Measurements from ENCODE around the gene C9orf43.
"Not testable (repeated sequence)": the region's sequence is repeated elsewhere in the genome, so short reads cannot be mapped to it uniquely, and the experiment has no call there.

C9orf43 gene

DNA sequence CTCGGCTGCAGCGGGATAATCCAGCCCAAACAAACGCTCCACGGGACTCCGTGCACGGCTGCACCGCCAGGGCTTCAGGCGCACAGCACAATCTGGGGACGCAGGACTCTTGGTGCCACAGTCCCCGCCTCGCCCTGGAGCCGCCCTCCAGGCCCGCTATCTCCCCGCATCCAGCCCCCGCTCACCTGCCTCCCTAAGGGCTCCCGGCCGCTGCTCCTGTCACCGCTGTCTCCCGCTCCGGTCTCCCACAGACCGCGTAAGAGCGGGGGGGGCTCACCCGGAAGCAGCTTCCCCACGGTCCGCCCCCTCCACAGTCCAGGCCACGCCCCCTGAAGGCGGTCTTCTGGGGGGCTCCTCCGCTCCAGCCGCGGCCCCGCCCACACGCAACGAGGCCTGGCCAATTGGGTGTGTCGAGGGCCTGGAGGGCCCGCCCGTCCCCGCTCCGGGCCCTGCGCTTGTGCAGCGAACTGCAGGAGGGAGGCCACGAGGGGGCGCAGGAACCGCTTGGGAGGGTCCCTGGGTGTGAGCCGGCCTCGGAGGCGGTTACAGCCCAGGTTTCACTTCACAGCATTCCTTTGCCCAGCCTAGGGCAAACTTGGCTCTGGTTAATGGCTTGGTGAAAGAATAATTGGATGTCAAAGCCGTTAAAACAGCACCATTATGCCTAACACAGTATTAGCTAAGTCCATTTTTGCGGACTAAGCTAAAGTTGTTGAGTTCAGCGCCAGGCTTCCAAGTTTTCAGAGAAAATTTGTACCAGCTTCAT is 9.3 kb upstream of the C9orf43 start, which contains the start of gene ALAD:
Gene ALAD (minus strand): TSS at position 258 of the 766 bp plus-strand sequence. CDS start 7,725 bp downstream, outside the sequence.
- Histone ChIP-seq H3K27me3 (ENCODE audit: control insufficient read depth, insufficient read depth, low read length) (no peaks in the 10 kb centered on the region), H3K36me3 (ENCODE audit: insufficient read depth, low read length) (no peaks in the 10 kb centered on the region), H3K4me2 (ENCODE audit: low read length) (peak within 1 kb of the TSS; percentile 94), H3K9me3 (replicated peaks; ENCODE audit: low read length) (no peaks in the 10 kb centered on the region), H3K4me1 (ENCODE audit: control insufficient read depth, insufficient read depth, low read length) (peaks cover 25% of the 10 kb centered on the region), H3K4me3 (ENCODE audit: low read length) (peak within 1 kb of the TSS; percentile 99), H3K9ac (ENCODE audit: low read depth, low read length) (peak within 1 kb of the TSS; percentile 80)

DNA sequence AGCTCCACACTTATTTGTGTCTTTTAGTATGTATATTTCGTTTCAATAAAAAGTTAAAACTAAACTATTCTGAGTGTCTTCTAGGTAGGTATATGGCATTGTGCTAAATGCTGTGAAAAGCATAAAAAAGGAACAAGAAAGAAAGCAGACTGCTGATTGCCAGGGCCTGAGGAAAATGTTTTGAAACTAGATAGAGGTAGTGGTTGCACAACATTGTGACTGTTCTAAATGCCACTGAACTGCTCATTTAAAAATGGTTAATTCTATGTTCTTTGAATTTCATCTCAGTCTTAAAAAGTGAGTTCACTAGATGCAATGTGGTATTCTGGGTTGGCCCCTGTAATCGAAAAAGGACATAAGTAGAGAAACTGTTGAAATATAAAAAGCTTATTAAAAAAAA is 6.9 kb upstream of the C9orf43 start:
- Histone ChIP-seq H3K4me3 (ENCODE audit: low read length) (no peak overlapping the region), H3K4me1 (ENCODE audit: control insufficient read depth, insufficient read depth, low read length) (peaks cover 16% of the 10 kb centered on the region), H3K4me2 (ENCODE audit: low read length) (no peak overlapping the region), H3K9me3 (replicated peaks; ENCODE audit: low read length) (no peaks in the 10 kb centered on the region), H3K36me3 (ENCODE audit: insufficient read depth, low read length) (peaks cover 14% of the 10 kb centered on the region), H3K27me3 (ENCODE audit: control insufficient read depth, insufficient read depth, low read length) (no peaks in the 10 kb centered on the region), H3K9ac (ENCODE audit: low read depth, low read length) (no peak overlapping the region)

DNA sequence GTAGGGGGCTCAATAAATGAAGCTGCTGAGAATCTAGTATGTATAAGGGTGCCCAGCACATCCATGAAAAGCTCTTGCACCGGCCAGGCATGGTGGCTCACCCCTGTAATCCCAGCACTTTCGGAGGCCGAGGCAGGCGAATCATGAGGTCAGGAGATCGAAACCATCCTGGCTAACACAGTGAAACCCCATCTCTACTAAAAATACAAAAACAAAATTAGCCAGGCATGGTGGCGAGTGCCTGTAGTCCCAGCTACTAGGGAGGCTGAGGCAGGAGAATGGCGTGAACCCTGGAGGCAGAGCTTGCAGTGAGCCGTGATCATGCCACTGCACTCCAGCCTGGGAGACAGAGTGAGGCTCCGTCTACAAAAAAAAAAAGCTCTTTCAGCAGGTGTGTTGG is 4.2 kb upstream of the C9orf43 start:
- H3K9ac ChIP-seq (ENCODE audit: low read depth, low read length); H3K4me3 ChIP-seq (ENCODE audit: low read length); H3K9me3 ChIP-seq (replicated peaks; ENCODE audit: low read length); H3K27me3 ChIP-seq (ENCODE audit: control insufficient read depth, insufficient read depth, low read length); H3K4me2 ChIP-seq (ENCODE audit: low read length): not testable (repeated sequence)
- Histone ChIP-seq H3K36me3 (ENCODE audit: insufficient read depth, low read length) (peaks cover 19% of the 10 kb centered on the region), H3K4me1 (ENCODE audit: control insufficient read depth, insufficient read depth, low read length) (peaks cover 11% of the 10 kb centered on the region)

DNA sequence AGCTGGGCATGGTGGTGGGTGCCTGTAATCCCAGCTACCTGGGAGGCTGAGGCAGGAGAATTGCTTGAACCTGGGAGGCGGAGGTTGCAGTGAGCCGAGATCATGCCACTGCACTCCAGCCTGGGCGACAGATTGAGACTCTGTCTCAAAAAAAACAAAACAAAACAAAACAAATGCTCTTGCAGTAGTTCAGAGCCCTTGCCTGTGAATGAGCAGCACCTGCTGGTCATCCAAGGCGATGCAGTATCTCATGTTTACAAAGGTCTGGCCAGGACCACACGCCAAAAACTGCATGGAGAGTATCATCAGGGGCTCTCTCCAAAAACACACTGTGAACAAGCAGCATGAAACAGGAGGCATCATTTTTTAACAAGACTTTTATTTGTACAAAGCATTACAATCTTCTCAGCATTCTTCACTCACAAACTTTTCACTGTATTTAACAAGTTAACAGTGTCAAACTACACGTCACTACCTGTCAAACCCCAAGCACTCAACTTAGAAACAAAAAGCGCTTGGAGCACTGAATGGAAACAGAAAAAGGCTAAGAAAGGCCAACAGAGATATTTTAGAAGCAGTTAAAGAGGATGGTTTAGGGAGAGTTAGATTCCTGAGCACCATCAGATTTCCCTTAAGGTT is 3.6 kb upstream of the C9orf43 start:
- not testable (repeated sequence) for H3K9me3 ChIP-seq (replicated peaks; ENCODE audit: low read length); H3K4me2 ChIP-seq (ENCODE audit: low read length); H3K4me3 ChIP-seq (ENCODE audit: low read length); H3K4me1 ChIP-seq (ENCODE audit: control insufficient read depth, insufficient read depth, low read length); H3K9ac ChIP-seq (ENCODE audit: low read depth, low read length); H3K27me3 ChIP-seq (ENCODE audit: control insufficient read depth, insufficient read depth, low read length)
- peaks cover 19% of the 10 kb centered on the region for H3K36me3 ChIP-seq (ENCODE audit: insufficient read depth, low read length)

DNA sequence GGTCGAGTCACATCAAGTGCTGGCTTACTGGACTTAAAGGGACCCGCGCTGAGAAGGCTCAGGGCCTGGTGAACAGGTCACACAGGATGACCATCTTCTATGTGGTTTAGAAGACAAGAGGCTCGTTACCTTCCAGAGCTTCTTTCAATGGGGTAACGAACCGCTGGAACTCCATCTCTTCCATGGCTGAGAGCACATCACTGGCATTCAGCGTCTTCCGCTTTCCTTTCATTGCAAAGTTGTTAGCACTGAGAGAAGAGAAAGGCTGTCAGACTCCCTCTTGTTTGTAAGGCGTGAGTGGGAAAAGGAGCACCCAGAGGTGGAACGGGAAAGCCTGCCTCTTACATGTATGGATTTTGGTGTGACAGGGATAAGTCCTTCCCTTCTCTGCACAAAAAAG is 1.1 kb upstream of the C9orf43 start:
- Histone ChIP-seq H3K4me3 (ENCODE audit: low read length) (peak overlapping the region; percentile 89), H3K4me1 (ENCODE audit: control insufficient read depth, insufficient read depth, low read length) (peaks cover 5% of the 10 kb centered on the region), H3K9ac (ENCODE audit: low read depth, low read length) (peak overlapping the region; percentile 98), H3K9me3 (replicated peaks; ENCODE audit: low read length) (no peaks in the 10 kb centered on the region), H3K27me3 (ENCODE audit: control insufficient read depth, insufficient read depth, low read length) (no peaks in the 10 kb centered on the region), H3K36me3 (ENCODE audit: insufficient read depth, low read length) (peaks cover 19% of the 10 kb centered on the region), H3K4me2 (ENCODE audit: low read length) (peak overlapping the region; percentile 91)

DNA sequence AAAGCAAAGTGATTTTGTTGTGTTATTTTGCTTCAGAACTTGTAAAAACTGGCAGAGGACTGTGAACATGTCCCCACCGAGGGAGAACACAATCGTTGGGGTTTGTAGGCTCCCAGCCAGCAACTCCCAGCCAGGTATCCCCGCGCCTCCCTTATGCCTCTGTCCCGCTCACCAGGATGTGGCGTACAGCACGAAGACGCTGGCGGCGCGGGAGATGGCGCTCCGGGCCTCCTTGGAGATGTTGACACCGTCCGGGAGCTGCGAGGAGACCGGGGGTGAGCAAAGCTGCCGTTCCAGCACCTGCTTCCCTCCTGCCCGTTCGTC is 702 bp upstream of the C9orf43 start:
- Histone ChIP-seq H3K36me3 (ENCODE audit: insufficient read depth, low read length) (peaks cover 19% of the 10 kb centered on the region), H3K9me3 (replicated peaks; ENCODE audit: low read length) (no peaks in the 10 kb centered on the region), H3K4me2 (ENCODE audit: low read length) (peak overlapping the region; percentile 91), H3K9ac (ENCODE audit: low read depth, low read length) (peak overlapping the region; percentile 98), H3K4me3 (ENCODE audit: low read length) (peak overlapping the region; percentile 89), H3K27me3 (ENCODE audit: control insufficient read depth, insufficient read depth, low read length) (no peaks in the 10 kb centered on the region), H3K4me1 (ENCODE audit: control insufficient read depth, insufficient read depth, low read length) (peaks cover 5% of the 10 kb centered on the region)

DNA sequence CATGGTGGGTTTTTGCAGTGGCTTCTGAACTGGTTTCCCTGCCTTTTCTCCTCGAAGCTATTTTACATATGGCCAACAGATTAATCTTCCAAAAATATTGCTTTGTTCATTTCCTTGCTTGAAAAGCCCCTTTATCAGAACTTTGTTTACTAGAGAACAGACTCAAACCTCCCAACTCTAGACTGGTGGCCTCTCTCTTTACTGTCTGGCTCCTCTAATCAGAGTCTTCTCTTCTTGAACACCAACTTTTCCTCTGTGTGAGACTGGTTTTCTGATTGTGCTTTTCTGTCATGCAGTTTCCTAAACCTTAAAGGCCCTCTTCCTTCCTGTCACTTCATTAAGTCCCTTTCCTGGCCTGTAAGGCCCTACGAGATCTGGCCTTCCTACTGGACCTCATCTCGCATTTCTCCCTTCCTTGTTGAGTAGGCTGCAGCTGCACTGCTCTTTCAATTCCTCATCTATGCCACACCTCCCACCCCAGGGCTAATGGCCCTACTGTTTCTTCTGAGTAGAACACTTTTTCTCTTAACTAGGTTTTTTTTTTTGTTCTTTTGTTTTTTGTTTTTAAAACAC is 5.7 kb downstream of the C9orf43 start:
- Histone ChIP-seq H3K9me3 (replicated peaks; ENCODE audit: low read length) (no peaks in the 10 kb centered on the region), H3K27me3 (ENCODE audit: control insufficient read depth, insufficient read depth, low read length) (peaks cover 4% of the 10 kb centered on the region), H3K4me1 (ENCODE audit: control insufficient read depth, insufficient read depth, low read length) (no peaks in the 10 kb centered on the region), H3K36me3 (ENCODE audit: insufficient read depth, low read length) (no peaks in the 10 kb centered on the region), H3K4me2 (ENCODE audit: low read length) (no peak overlapping the region), H3K9ac (ENCODE audit: low read depth, low read length) (no peak overlapping the region), H3K4me3 (ENCODE audit: low read length) (no peak overlapping the region)

DNA sequence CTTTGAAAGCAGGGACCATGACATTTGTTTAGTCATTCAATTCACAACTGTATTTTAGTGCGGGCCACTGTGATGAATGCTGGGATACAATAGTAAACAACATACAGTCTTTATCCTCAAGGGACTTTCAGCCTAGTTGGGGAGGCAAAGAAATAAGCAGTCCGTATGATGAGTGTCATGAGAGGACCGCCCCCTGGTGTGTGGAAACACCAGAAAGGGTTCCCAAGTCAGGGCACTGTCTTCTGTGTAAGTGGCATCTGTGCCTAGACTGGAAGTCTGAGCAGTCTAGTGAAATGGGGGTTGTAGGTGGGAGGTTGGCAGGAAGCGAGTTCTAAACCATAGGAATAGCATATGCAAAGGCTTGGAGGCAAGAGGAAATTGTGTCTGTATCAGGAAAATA is 6.8 kb downstream of the C9orf43 start:
- H3K9ac ChIP-seq (ENCODE audit: low read depth, low read length) = no peak overlapping the region
- peaks cover 4% of the 10 kb centered on the region for H3K27me3 ChIP-seq (ENCODE audit: control insufficient read depth, insufficient read depth, low read length)
- H3K36me3 ChIP-seq (ENCODE audit: insufficient read depth, low read length) = no peaks in the 10 kb centered on the region
- no peaks in the 10 kb centered on the region for H3K4me1 ChIP-seq (ENCODE audit: control insufficient read depth, insufficient read depth, low read length)
- no peaks in the 10 kb centered on the region for H3K9me3 ChIP-seq (replicated peaks; ENCODE audit: low read length)
- no peak overlapping the region for H3K4me2 ChIP-seq (ENCODE audit: low read length)
- H3K4me3 ChIP-seq (ENCODE audit: low read length) = no peak overlapping the region

DNA sequence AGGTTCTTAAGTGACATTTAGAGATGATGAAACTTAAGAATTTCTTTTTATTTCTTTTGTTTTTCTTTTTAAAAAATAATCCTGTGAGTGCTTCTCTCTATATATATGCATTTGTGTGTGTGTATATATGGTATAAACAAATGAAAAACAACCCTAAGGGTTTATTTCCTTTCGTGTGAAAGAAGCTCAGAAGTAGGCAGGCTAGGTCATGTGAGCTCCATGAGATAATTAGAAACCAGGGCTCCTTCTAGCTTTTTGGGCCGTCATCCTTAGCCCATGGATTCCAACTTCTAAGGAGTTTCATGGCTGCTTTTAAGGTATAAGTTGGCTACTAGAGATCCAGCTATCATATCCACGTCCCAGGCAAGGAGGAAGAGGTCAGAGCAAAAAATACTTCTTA is 11.2 kb downstream of the C9orf43 start:
- peaks cover 25% of the 10 kb centered on the region for H3K27me3 ChIP-seq (ENCODE audit: control insufficient read depth, insufficient read depth, low read length)
- H3K36me3 ChIP-seq (ENCODE audit: insufficient read depth, low read length) = no peaks in the 10 kb centered on the region
- H3K9ac ChIP-seq (ENCODE audit: low read depth, low read length) = no peak overlapping the region
- no peaks in the 10 kb centered on the region for H3K9me3 ChIP-seq (replicated peaks; ENCODE audit: low read length)
- no peak overlapping the region for H3K4me2 ChIP-seq (ENCODE audit: low read length)
- no peaks in the 10 kb centered on the region for H3K4me1 ChIP-seq (ENCODE audit: control insufficient read depth, insufficient read depth, low read length)
- H3K4me3 ChIP-seq (ENCODE audit: low read length) = no peak overlapping the region

DNA sequence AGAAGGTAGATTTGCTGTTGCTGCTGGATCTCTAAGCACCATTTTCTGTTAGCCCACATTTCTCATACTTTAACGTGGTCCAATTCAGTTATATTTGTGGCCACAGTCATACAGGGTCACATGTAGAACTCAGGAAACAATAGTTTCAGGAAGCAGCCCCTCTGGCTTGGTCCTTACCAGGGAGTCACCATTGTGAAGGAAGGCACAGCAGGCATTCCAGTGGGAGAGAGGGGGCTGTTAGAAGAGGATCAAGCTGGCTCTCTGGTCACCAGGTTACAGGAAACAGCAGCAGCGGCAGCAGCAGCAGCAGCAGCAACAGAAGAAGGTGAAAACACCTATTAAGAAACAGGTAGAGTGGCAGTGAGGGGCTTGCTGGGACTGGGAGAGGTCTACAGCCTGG is 14.5 kb downstream of the C9orf43 start:
- Histone ChIP-seq H3K36me3 (ENCODE audit: insufficient read depth, low read length) (no peaks in the 10 kb centered on the region), H3K9ac (ENCODE audit: low read depth, low read length) (no peak overlapping the region), H3K4me2 (ENCODE audit: low read length) (no peak overlapping the region), H3K4me3 (ENCODE audit: low read length) (no peak overlapping the region), H3K4me1 (ENCODE audit: control insufficient read depth, insufficient read depth, low read length) (no peaks in the 10 kb centered on the region), H3K27me3 (ENCODE audit: control insufficient read depth, insufficient read depth, low read length) (peaks cover 29% of the 10 kb centered on the region), H3K9me3 (replicated peaks; ENCODE audit: low read length) (no peaks in the 10 kb centered on the region)

DNA sequence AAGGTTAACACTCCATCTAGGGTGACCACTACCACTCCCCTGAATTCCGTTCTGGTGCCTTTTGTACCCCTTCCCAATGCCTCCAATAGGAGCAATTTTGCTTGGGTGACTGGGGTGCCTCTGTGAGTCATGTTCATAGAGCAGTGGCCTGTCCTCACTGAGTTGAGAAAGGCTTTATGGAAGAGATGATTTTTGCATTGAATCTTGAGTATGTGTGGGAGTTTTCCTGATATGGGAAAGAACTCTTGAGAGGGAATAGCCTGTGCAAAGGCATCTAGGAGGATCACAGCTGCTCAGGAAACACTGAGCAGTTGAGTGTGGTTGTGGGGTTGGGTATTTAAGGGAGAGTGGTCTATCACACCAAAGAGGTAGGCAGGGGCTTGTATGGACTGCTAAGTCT is 16.2 kb downstream of the C9orf43 start:
- no peaks in the 10 kb centered on the region for H3K9me3 ChIP-seq (replicated peaks; ENCODE audit: low read length)
- H3K27me3 ChIP-seq (ENCODE audit: control insufficient read depth, insufficient read depth, low read length) = peaks cover 29% of the 10 kb centered on the region
- no peak overlapping the region for H3K4me3 ChIP-seq (ENCODE audit: low read length)
- H3K36me3 ChIP-seq (ENCODE audit: insufficient read depth, low read length) = no peaks in the 10 kb centered on the region
- no peaks in the 10 kb centered on the region for H3K4me1 ChIP-seq (ENCODE audit: control insufficient read depth, insufficient read depth, low read length)
- no peak overlapping the region for H3K4me2 ChIP-seq (ENCODE audit: low read length)
- H3K9ac ChIP-seq (ENCODE audit: low read depth, low read length) = no peak overlapping the region

DNA sequence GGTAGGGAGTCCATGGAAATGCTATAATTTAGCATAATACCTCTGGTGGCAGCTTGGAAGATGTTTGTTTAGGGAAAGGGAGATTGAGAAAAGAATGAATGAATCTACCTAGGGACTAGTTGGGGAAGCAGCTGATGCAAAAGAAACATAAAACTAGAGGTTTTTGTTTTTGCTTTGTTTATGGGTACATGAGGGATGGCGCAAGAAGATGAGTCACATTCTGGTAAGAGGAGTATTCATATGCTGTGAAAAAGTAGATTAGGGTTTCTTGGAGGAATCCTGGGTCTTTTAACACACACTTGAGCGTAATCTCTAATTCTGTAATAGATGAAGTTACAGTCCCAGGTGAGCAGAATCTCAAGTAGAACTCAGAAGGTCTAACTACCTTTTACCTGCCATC is 17.1 kb downstream of the C9orf43 start:
- Histone ChIP-seq H3K4me3 (ENCODE audit: low read length) (no peak overlapping the region), H3K4me2 (ENCODE audit: low read length) (no peak overlapping the region), H3K27me3 (ENCODE audit: control insufficient read depth, insufficient read depth, low read length) (peaks cover 31% of the 10 kb centered on the region)

More for the DNA sequence above, 17.1 kb downstream of the C9orf43 start:
- no peaks in the 10 kb centered on the region for H3K9me3 ChIP-seq (replicated peaks; ENCODE audit: low read length)
- no peaks in the 10 kb centered on the region for H3K4me1 ChIP-seq (ENCODE audit: control insufficient read depth, insufficient read depth, low read length)
- H3K9ac ChIP-seq (ENCODE audit: low read depth, low read length) = no peak overlapping the region
- H3K36me3 ChIP-seq (ENCODE audit: insufficient read depth, low read length) = no peaks in the 10 kb centered on the region
